ENCODE results near the gene ANKRD30A. TPM values are rescaled to one million over a fixed set of nuclear protein-coding genes. Genes with fewer than 3 reads are reported as not detected.
"Not testable (repeated sequence)": the region's sequence is repeated elsewhere in the genome, so short reads cannot be mapped to it uniquely, and the experiment has no call there.

ANKRD30A gene
- total RNA-seq, 2 donors from 2014 or later = not detected

- H3K27ac Mint-ChIP-seq = no peak overlapping the region
Observed at GRCh38 chr10:37379991-37380390, 254.6 kb downstream of the ANKRD30A start.

GRCh38 chr10:37381271-37381670 lies 255.9 kb downstream of the ANKRD30A start:
- ATAC-seq (no peak), DNase-seq (ENCODE audit: low spot score in 2 of 2) (no peak)
- peaks cover 0 to 4% of the 10 kb centered on the region in 2 donors for H3K36me3 Mint-ChIP-seq
- H3K9me3 Mint-ChIP-seq = peaks cover 27 to 34% of the 10 kb centered on the region in 2 donors
- H3K27ac Mint-ChIP-seq = no peak overlapping the region

More at GRCh38 chr10:37379991-37380390, 254.6 kb downstream of the ANKRD30A start:
- peaks cover 28 to 29% of the 10 kb centered on the region in 2 donors for H3K9me3 Mint-ChIP-seq
- no peak for ATAC-seq
- DNase-seq (ENCODE audit: low spot score in 2 of 2) = no peak
- peaks cover 0 to 4% of the 10 kb centered on the region in 2 donors for H3K36me3 Mint-ChIP-seq

DNA sequence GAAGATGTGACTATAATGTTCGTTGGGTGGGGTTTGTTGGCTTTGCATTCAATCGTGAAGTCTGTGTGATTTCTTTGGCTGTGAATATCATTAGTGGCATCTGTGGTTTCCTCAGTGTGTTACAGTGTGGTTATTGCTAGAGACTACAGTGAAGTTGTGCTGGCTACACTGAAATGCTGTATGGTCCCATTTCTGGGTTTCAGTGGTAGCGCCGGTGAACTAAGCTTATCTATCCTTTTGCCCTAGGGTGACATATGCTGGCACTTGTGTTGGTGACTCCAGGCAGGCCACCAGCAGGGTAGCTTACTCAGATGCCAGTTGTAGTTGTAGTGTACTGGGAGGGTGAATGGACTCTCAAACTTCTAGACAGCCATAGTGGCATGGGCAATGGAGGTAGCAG lies 259.5 kb downstream of the ANKRD30A start:
- H3K27ac Mint-ChIP-seq = no peak overlapping the region
- H3K9me3 Mint-ChIP-seq = peaks cover 21 to 32% of the 10 kb centered on the region in 2 donors
- peaks cover 0 to 4% of the 10 kb centered on the region in 2 donors for H3K36me3 Mint-ChIP-seq
- ATAC-seq = no peak
- no peak for DNase-seq (ENCODE audit: low spot score in 2 of 2)

DNA sequence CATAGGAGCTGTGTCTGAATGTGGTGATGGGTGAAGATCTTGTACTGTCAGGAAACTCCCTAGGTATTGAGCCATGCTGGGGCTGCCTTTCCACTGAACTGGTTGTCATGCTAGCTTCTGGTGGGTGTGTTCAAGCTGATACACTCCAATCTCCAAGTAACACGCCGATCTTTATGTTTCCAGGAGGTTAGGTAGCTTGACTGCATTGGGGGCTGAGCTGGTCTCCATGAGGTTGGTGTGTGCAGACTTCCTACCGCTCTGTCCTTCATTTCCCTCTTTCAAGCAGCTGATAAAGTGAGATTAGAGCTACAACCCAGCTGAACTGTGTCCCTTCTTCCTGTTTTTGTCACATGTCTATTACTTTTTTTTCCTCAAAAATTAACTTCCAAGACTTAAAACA lies 265.5 kb downstream of the ANKRD30A start:
- Mint-ChIP-seq H3K27ac (no peak overlapping the region), H3K9me3 (peaks cover 13 to 27% of the 10 kb centered on the region in 2 donors), H3K36me3 (peaks cover 0 to 6% of the 10 kb centered on the region in 2 donors)
- DNase-seq (ENCODE audit: low spot score in 2 of 2) (no peak), ATAC-seq (no peak)

- H3K9me3 Mint-ChIP-seq; H3K27ac Mint-ChIP-seq; DNase-seq (ENCODE audit: low spot score in 2 of 2); H3K36me3 Mint-ChIP-seq; ATAC-seq: not testable (repeated sequence)
Observed at GRCh38 chr10:37400774-37401173, 275.4 kb downstream of the ANKRD30A start.

DNA sequence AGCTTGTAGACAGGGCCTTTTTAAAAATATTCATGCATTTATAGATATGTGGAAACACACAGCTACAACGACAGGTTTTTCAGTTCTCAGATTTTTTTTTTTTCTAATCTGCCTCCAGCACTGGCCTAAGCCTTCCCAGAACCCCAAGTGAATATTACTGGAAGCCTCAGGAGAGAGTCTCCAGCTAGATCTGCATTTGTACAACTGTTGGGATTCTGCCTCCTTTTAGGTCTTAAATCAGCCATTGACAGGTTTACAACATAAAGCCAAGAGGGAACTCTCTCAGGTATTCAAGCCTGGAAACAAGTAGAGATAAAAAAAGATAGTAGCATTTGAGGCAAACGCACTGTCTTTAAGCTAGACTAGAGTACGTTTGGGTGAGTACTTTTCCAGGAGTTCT lies 275.8 kb downstream of the ANKRD30A start:
- ATAC-seq (no peak), DNase-seq (ENCODE audit: low spot score in 2 of 2) (no peak)
- H3K36me3 Mint-ChIP-seq = no peaks in the 10 kb centered on the region
- H3K9me3 Mint-ChIP-seq = peaks cover 7 to 9% of the 10 kb centered on the region in 2 donors
- H3K27ac Mint-ChIP-seq = no peak overlapping the region

DNA sequence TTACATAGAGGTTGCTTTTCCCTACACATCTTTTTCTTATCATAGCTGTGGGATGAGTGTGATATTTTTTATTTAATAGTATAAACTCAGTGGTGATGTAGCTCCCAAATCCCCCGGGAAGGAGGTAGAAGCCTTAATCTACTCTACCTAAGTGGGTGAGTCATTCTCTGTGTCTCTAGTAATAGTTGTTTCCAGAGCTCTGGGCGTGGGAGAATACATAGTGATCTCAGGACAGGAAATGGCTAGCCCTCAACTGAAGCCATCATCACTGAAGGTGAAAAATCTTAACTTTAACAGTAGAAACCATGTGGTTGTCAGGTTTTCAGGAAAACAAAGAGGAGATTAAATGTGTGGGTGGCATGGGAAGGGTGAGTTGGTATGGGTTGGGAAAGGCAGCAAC lies 278.4 kb downstream of the ANKRD30A start:
- no peak for ATAC-seq
- Mint-ChIP-seq H3K9me3 (peaks cover 12 to 18% of the 10 kb centered on the region in 2 donors), H3K36me3 (peaks cover 0 to 10% of the 10 kb centered on the region in 2 donors), H3K27ac (no peak overlapping the region)
- DNase-seq (ENCODE audit: low spot score in 2 of 2) = no peak
